K562 (cell line): ENCODE measurements around the gene MRPL11. TPM values are rescaled to one million over a fixed set of nuclear protein-coding genes. Genes with fewer than 3 reads are reported as not detected.

ENCODE experiments used
- BCL6 ChIP-seq: fragments of 250-450 bp; sonication (Bioruptor Pico); IDR thresholded peaks from 2 replicates; pipeline ENCODE4 v1.4.0; 2020
- BRF1 ChIP-seq: IDR thresholded peaks from 3 replicates; pipeline ENCODE4 v1.6.1; 2011; ENCODE audit warnings: borderline replicate concordance, mild to moderate bottlenecking; ENCODE audit not compliant: insufficient read length; ENCODE audit errors: extremely low read depth
- CBFB ChIP-seq: sonication (generic); formaldehyde crosslinking; IDR thresholded peaks from 2 replicates; pipeline ENCODE4 v1.4.0; 2020; ENCODE audit warnings: mild to moderate bottlenecking, missing genetic modification reagents
- CTCF ChIP-seq, 3 experiments: IDR thresholded peaks in 2 of 3; conservative IDR thresholded peaks in 1 of 3; 2 replicates each; pipeline ENCODE4 v1.5.1; 2011 to 2012; ENCODE audit warnings: low read length in 3 of 3, mild to moderate bottlenecking in 3 of 3, control low read depth in 2 of 3, improper control_type of control experiment in 1 of 3, inconsistent platforms in 1 of 3, low read depth in 1 of 3, mixed read lengths in 1 of 3, moderate library complexity in 1 of 3; ENCODE audit not compliant: insufficient read depth in 2 of 3
- CUX1 ChIP-seq: fragments of 200-800 bp; sonication (Bioruptor generic); IDR thresholded peaks from 2 replicates; pipeline ENCODE4 v1.6.1; 2016; ENCODE audit warnings: missing genetic modification characterization, missing compliant biosample characterization
- DEAF1 ChIP-seq: fragments of 450-650 bp; formaldehyde crosslinking; IDR thresholded peaks from 2 replicates; pipeline ENCODE4 v1.4.0; 2020; ENCODE audit warnings: mild to moderate bottlenecking, moderate library complexity
- FOXK2 ChIP-seq, 2 experiments: fragments of 450-650 bp; IDR thresholded peaks in 1 of 2; conservative IDR thresholded peaks in 1 of 2; 2 replicates each; pipeline ENCODE4 v1.6.1; 2016; ENCODE audit warnings: low read depth in 2 of 2, mild to moderate bottlenecking in 1 of 2
- IRF2 ChIP-seq: sonication (generic); formaldehyde crosslinking; IDR thresholded peaks from 2 replicates; pipeline ENCODE4 v1.8.1; 2022; ENCODE audit warnings: mild to moderate bottlenecking, missing genetic modification reagents
- KLF16 ChIP-seq: IDR thresholded peaks from 2 replicates; pipeline ENCODE4 v1.6.1; 2016; ENCODE audit warnings: antibody characterized with exemption
- MLX ChIP-seq, 2 experiments: fragments of 450-650 bp in 1 of 2; sonication (generic) in 1 of 2; formaldehyde crosslinking; conservative IDR thresholded peaks; 2 replicates each; pipeline versions ENCODE4 v1.4.0 to v1.8.1; 2020 to 2022; ENCODE audit warnings: mild to moderate bottlenecking in 1 of 2, missing genetic modification reagents in 1 of 2
- NCOR1 ChIP-seq: fragments of 450-650 bp; IDR thresholded peaks from 2 replicates; pipeline ENCODE4 v1.6.1; 2016; ENCODE audit warnings: mild to moderate bottlenecking, moderate library complexity
- SMARCE1 ChIP-seq: fragments of 450-650 bp; IDR thresholded peaks from 2 replicates; pipeline ENCODE4 v1.7.1; 2016; ENCODE audit warnings: mild to moderate bottlenecking
- TBP ChIP-seq: optimal IDR thresholded peaks from 2 replicates; pipeline ENCODE3; 2011; ENCODE audit warnings: low read depth, low read length, improper control_type of control experiment
- YBX1 ChIP-seq: fragments of 450-650 bp; IDR thresholded peaks from 2 replicates; pipeline ENCODE4 v1.7.1; 2016; ENCODE audit warnings: mild to moderate bottlenecking
- ZNF121 ChIP-seq: sonication (generic); formaldehyde crosslinking; conservative IDR thresholded peaks from 2 replicates; pipeline ENCODE4 v1.8.0; 2022; ENCODE audit warnings: missing genetic modification reagents
- ZNF280B ChIP-seq: fragments of 250-450 bp; sonication (Bioruptor Pico); IDR thresholded peaks from 2 replicates; pipeline ENCODE4 v1.5.1; 2021; ENCODE audit warnings: mild to moderate bottlenecking
- ZNF695 ChIP-seq: fragments of 450-650 bp; formaldehyde crosslinking; IDR thresholded peaks from 2 replicates; pipeline ENCODE4 v1.4.0; 2020; ENCODE audit warnings: mild to moderate bottlenecking, moderate library complexity
- polyA plus RNA-seq, 8 experiments: library from polyadenylated mRNA; depleted of rRNA in 4 of 8; stranded (reverse) in 5 of 8; unstranded in 3 of 8; fragments of >200 nt; fragmentation: Nextera tagmentation in 2 of 8; fragmentation: Illumina TruSeq in 1 of 8; extraction: Ambion mirVana in 2 of 8; extraction: Trizol in 1 of 8; gene quantifications; 2 replicates each; pipeline versions ENCODE4 v1.2.1 to v1.2.3, GENCODE V29; 2011 to 2014; ENCODE audit warnings: inconsistent platforms in 1 of 8, missing spikeins in 1 of 8
- total RNA-seq, 7 experiments: library from RNA; depleted of rRNA in 6 of 7; stranded (reverse); fragments of >200 nt in 6 of 7; fragmentation: Illumina TruSeq in 2 of 7; extraction: Trizol in 2 of 7; gene quantifications; 2 replicates each; pipeline versions ENCODE4 v1.2.1 to v1.2.3, GENCODE V29; 2011 to 2021; ENCODE audit warnings: low replicate concordance in 1 of 7

The MRPL11 gene
- total and polyA plus RNA-seq, 9 of the 15 experiments (the other 6 are each of a cell fraction or from before 2014, with no cell fraction given): 33.0 to 173 (median 91.9) TPM

GRCh38 chr11:66478729-66479393, 40.2 kb upstream of the MRPL11 start (continued):
- TF ChIP-seq CTCF (IDR thresholded peaks at IDR 0.05 in 2 of 3, conservative IDR thresholded peaks at IDR 0.05 in 1 of 3; ENCODE audit: insufficient read depth in 2 of 3, low read depth in 1 of 3, low read length in 3 of 3) (peak; percentile 71 to 95 (median 80)), IRF2 (CRISPR knock-in tag) (no peak), CBFB (CRISPR knock-in tag) (no peak), YBX1 (no peak), BCL6 (CRISPR knock-in tag) (no peak), SMARCE1 (no peak), BRF1 (no peak), CUX1 (no peak), ZNF121 (no peak), ZNF280B (CRISPR knock-in tag) (no peak), FOXK2 (conservative IDR thresholded peaks at IDR 0.05 in 1 of 2, IDR thresholded peaks at IDR 0.05 in 1 of 2; ENCODE audit: low read depth in 2 of 2) (no peak), DEAF1 (peak; percentile 34; the same call in 1 of the 2 replicates), ZNF695 (CRISPR knock-in tag) (no peak), NCOR1 (no peak), TBP (no peak), MLX (CRISPR knock-in tag; conservative IDR thresholded peaks at IDR 0.05) (no peak), KLF16 (0 out of 2 replicates have a peak, but pooled peaks have one; percentile 19)
